Measurements from ENCODE around the gene NCLN. TPM values are rescaled to one million over a fixed set of nuclear protein-coding genes. Genes with fewer than 3 reads are reported as not detected.

The NCLN gene
- total RNA-seq, 1 donor from 2014 or later = 12.2 TPM

- Mint-ChIP-seq H3K27me3 (ENCODE audit: insufficient read depth, low read depth) (peaks cover 12% of the 10 kb centered on the region), H3K9me3 (peaks cover 2% of the 10 kb centered on the region), H3K36me3 (peaks cover 3% of the 10 kb centered on the region), H3K27ac (no peak overlapping the region), H3K4me3 (no peak overlapping the region), H3K4me1 (peaks cover 5% of the 10 kb centered on the region)
- DNase-seq (ENCODE audit: low spot score) = no peak
- Histone ChIP-seq H3K79me2 (ENCODE audit: low read depth) (no peaks in the 10 kb centered on the region), H3K4me3 (no peak overlapping the region), H3K4me1 (no peaks in the 10 kb centered on the region), H3K9me3 (ENCODE audit: low read depth) (no peaks in the 10 kb centered on the region), H3K27me3 (no peaks in the 10 kb centered on the region), H2AFZ (replicated peaks) (no peak overlapping the region), H3F3A (ENCODE audit: low read depth) (no peaks in the 10 kb centered on the region), H3K36me3 (no peaks in the 10 kb centered on the region), H4K20me1 (ENCODE audit: low read depth) (no peaks in the 10 kb centered on the region), H3K9ac (no peak overlapping the region), H3K4me2 (no peak overlapping the region), H3K27ac (no peak overlapping the region)
- TF ChIP-seq EZH2phosphoT487 (IDR thresholded peaks at IDR 0.05) (no peak), EZH2 (IDR thresholded peaks at IDR 0.05) (no peak)
- TF ChIP-seq, protein P1, sequence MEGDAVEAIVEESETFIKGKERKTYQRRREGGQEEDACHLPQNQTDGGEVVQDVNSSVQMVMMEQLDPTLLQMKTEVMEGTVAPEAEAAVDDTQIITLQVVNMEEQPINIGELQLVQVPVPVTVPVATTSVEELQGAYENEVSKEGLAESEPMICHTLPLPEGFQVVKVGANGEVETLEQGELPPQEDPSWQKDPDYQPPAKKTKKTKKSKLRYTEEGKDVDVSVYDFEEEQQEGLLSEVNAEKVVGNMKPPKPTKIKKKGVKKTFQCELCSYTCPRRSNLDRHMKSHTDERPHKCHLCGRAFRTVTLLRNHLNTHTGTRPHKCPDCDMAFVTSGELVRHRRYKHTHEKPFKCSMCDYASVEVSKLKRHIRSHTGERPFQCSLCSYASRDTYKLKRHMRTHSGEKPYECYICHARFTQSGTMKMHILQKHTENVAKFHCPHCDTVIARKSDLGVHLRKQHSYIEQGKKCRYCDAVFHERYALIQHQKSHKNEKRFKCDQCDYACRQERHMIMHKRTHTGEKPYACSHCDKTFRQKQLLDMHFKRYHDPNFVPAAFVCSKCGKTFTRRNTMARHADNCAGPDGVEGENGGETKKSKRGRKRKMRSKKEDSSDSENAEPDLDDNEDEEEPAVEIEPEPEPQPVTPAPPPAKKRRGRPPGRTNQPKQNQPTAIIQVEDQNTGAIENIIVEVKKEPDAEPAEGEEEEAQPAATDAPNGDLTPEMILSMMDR (IDR thresholded peaks at IDR 0.05) = no peak
Measured at GRCh38 chr19:3154957-3155736, 30.6 kb upstream of the NCLN start.

- Mint-ChIP-seq H3K4me1 (peaks cover 3% of the 10 kb centered on the region), H3K27me3 (ENCODE audit: insufficient read depth, low read depth) (peaks cover 13% of the 10 kb centered on the region), H3K36me3 (peaks cover 3% of the 10 kb centered on the region), H3K9me3 (peaks cover 2% of the 10 kb centered on the region), H3K4me3 (no peak overlapping the region), H3K27ac (no peak overlapping the region)
- Histone ChIP-seq H2AFZ (replicated peaks) (no peak overlapping the region), H3K36me3 (no peaks in the 10 kb centered on the region), H3K4me3 (no peak overlapping the region), H3K27me3 (no peaks in the 10 kb centered on the region), H3K9ac (no peak overlapping the region), H3K79me2 (ENCODE audit: low read depth) (no peaks in the 10 kb centered on the region), H3K4me1 (no peaks in the 10 kb centered on the region), H4K20me1 (ENCODE audit: low read depth) (no peaks in the 10 kb centered on the region), H3K9me3 (ENCODE audit: low read depth) (no peaks in the 10 kb centered on the region), H3F3A (ENCODE audit: low read depth) (no peaks in the 10 kb centered on the region), H3K27ac (no peak overlapping the region), H3K4me2 (no peak overlapping the region)
- no peak for TF ChIP-seq EZH2 (IDR thresholded peaks at IDR 0.05)
- no peak for TF ChIP-seq EZH2phosphoT487 (IDR thresholded peaks at IDR 0.05)
- TF ChIP-seq, protein P1 (IDR thresholded peaks at IDR 0.05) = no peak
- DNase-seq (ENCODE audit: low spot score) = no peak
Measured at GRCh38 chr19:3157096-3157845, 28.5 kb upstream of the NCLN start.

- peaks cover 3% of the 10 kb centered on the region for H3K36me3 Mint-ChIP-seq
- Histone ChIP-seq H3K4me1 (no peaks in the 10 kb centered on the region), H3K9ac (no peak overlapping the region), H3K79me2 (ENCODE audit: low read depth) (no peaks in the 10 kb centered on the region), H3F3A (ENCODE audit: low read depth) (no peaks in the 10 kb centered on the region), H3K4me2 (no peak overlapping the region), H3K27me3 (peaks cover 12% of the 10 kb centered on the region), H3K4me3 (no peak overlapping the region), H3K36me3 (no peaks in the 10 kb centered on the region), H4K20me1 (ENCODE audit: low read depth) (no peaks in the 10 kb centered on the region), H3K9me3 (ENCODE audit: low read depth) (no peaks in the 10 kb centered on the region), H3K27ac (no peak overlapping the region), H2AFZ (replicated peaks) (no peak overlapping the region)
- no peak overlapping the region for H3K4me3 Mint-ChIP-seq
- peaks cover 2% of the 10 kb centered on the region for H3K9me3 Mint-ChIP-seq
- H3K27ac Mint-ChIP-seq = no peak overlapping the region
- H3K4me1 Mint-ChIP-seq = peaks cover 3% of the 10 kb centered on the region
- peaks cover 15% of the 10 kb centered on the region for H3K27me3 Mint-ChIP-seq (ENCODE audit: insufficient read depth, low read depth)
- no peak for TF ChIP-seq EZH2 (IDR thresholded peaks at IDR 0.05)
- no peak for DNase-seq (ENCODE audit: low spot score)
Measured at GRCh38 chr19:3159565-3159964, 26.2 kb upstream of the NCLN start.

Measured in neural progenitor cell (in vitro differentiated cells).